HepG2 (cell line): Measurements from ENCODE around the gene ATXN2. TPM values are rescaled to one million over a fixed set of nuclear protein-coding genes. Genes with fewer than 3 reads are reported as not detected.
A peak's percentile ranks its signal among the peaks of the same experiment; 100 is the strongest.

ENCODE experiments used
- ATAC-seq: fragments of 200-7000 bp; cut with Tn5 transposase; 3 replicates; pipeline ENCODE4 v1.9.1; 2020; ENCODE audit warnings: mild to moderate bottlenecking, moderate library complexity
- BruUV-seq: library from RNA; stranded (reverse); fragments of 400-500 nt; replicated peaks from 2 replicates; lab custom pipeline; 2021; lab: Mats Ljungman, UMichigan
- CTCF ChIA-PET: fragments of 300-600 bp; formaldehyde crosslinking; extraction: SDS; loops from one replicate; lab custom pipeline; 2021; ENCODE audit warnings: low total read pairs, inconsistent platforms, low intra/inter-chr PET ratio; lab: Yijun Ruan, JAX
- POLR2A ChIA-PET: fragments of 350-600 bp; sonication (Branson Sonifier 250); formaldehyde crosslinking; loops from one replicate; lab custom pipeline; 2020; ENCODE audit warnings: antibody characterized with exemption, inconsistent platforms; lab: Yijun Ruan, JAX
- DNase-seq: peaks from one replicate; pipeline ENCODE4 v3.0.0-alpha.2; 2015; ENCODE audit warnings: low spot score
- FAIRE-seq: peaks from 3 replicates; lab custom pipeline; 2011; peaks lifted over from hg19 to GRCh38; lab: Jason Lieb, UNC
- H2AFZ ChIP-seq: one replicate; pipeline ENCODE4 v1.6.1; 2011; ENCODE audit warnings: low read length, inconsistent platforms
- H3K27ac ChIP-seq: fragments of 300-600 bp; 3 replicates; pipeline ENCODE4 v1.8.0; 2011; ENCODE audit warnings: mixed run types, mild to moderate bottlenecking, mixed read lengths, low read length, inconsistent platforms; ENCODE audit not compliant: insufficient read depth; ENCODE audit errors: extremely low read length
- H3K27me3 ChIP-seq, 2 experiments: fragments of 200-600 bp in 1 of 2; 2 replicates in 1 of 2; 3 replicates in 1 of 2; pipeline versions ENCODE4 v1.6.0 to v1.8.0; 2011; ENCODE audit warnings: low read length in 2 of 2, mild to moderate bottlenecking in 2 of 2, moderate library complexity in 2 of 2, inconsistent platforms in 1 of 2; ENCODE audit not compliant: insufficient read depth in 2 of 2, control insufficient read depth in 1 of 2
- H3K36me3 ChIP-seq, 2 experiments: fragments of 200-600 bp in 1 of 2; replicated peaks in 1 of 2; 2 replicates in 1 of 2; 3 replicates in 1 of 2; pipeline versions ENCODE4 v1.5.1 to v1.8.0; 2011; ENCODE audit warnings: low read length in 2 of 2, inconsistent platforms in 1 of 2; ENCODE audit not compliant: insufficient read depth in 2 of 2, control insufficient read depth in 1 of 2
- H3K4me1 ChIP-seq: 2 replicates; pipeline ENCODE4 v1.5.1; 2012; ENCODE audit warnings: low read length, inconsistent platforms; ENCODE audit not compliant: insufficient read depth
- H3K4me2 ChIP-seq: 2 replicates; pipeline ENCODE4 v1.6.0; 2011; ENCODE audit warnings: low read depth, low read length, inconsistent platforms
- H3K4me3 ChIP-seq, 3 experiments: fragments of 200-600 bp in 1 of 3; sonication (generic), shearing (Covaris generic) in 1 of 3; replicated peaks in 1 of 3; 2 replicates each; pipeline ENCODE4 v1.5.1; 2011 to 2016; ENCODE audit warnings: low read length in 3 of 3, inconsistent platforms in 2 of 3, low read depth in 2 of 3, mild to moderate bottlenecking in 2 of 3, control low read depth in 1 of 3, mixed read lengths in 1 of 3; ENCODE audit not compliant: insufficient read depth in 1 of 3
- H3K79me2 ChIP-seq: one replicate; pipeline ENCODE4 v1.6.1; 2011; ENCODE audit warnings: low read length, inconsistent platforms; ENCODE audit not compliant: insufficient read depth
- H3K9ac ChIP-seq: 2 replicates; pipeline ENCODE4 v1.6.0; 2011; ENCODE audit warnings: mild to moderate bottlenecking, low read depth, low read length, inconsistent platforms; ENCODE audit not compliant: insufficient read depth
- H3K9me3 ChIP-seq: 2 replicates; pipeline ENCODE4 v1.5.1; 2012; ENCODE audit warnings: mild to moderate bottlenecking, low read length
- H4K20me1 ChIP-seq: 2 replicates; pipeline ENCODE4 v1.6.0; 2011; ENCODE audit warnings: inconsistent platforms, mild to moderate bottlenecking, low read length, moderate library complexity; ENCODE audit not compliant: insufficient read depth
- JDP2 ChIP-seq: sonication (generic); formaldehyde crosslinking; IDR thresholded peaks from 2 replicates; pipeline ENCODE4 v1.8.1; 2022; ENCODE audit warnings: missing genetic modification reagents, borderline replicate concordance
- MLX ChIP-seq: IDR thresholded peaks from 2 replicates; pipeline ENCODE4 v1.6.1; 2016
- PPARG ChIP-seq: conservative IDR thresholded peaks from 2 replicates; pipeline ENCODE4 v1.6.1; 2016; ENCODE audit warnings: missing biosample characterization, missing genetic modification reagents
- ZNF121 ChIP-seq: sonication (generic); formaldehyde crosslinking; IDR thresholded peaks from 2 replicates; pipeline ENCODE4 v1.5.0; 2020; ENCODE audit warnings: mild to moderate bottlenecking, missing genetic modification reagents
- ZNF224 ChIP-seq: sonication (generic); formaldehyde crosslinking; IDR thresholded peaks from 2 replicates; pipeline ENCODE4 v1.5.0; 2020; ENCODE audit warnings: mild to moderate bottlenecking, missing genetic modification reagents
- ZNF543 ChIP-seq: sonication (generic); formaldehyde crosslinking; IDR thresholded peaks from 2 replicates; pipeline ENCODE4 v1.4.0; 2020; ENCODE audit warnings: mild to moderate bottlenecking, missing genetic modification reagents
- ZNF703 ChIP-seq: sonication (generic); formaldehyde crosslinking; IDR thresholded peaks from 2 replicates; pipeline ENCODE4 v1.5.1; 2020; ENCODE audit warnings: missing genetic modification reagents, mild to moderate bottlenecking, moderate library complexity, borderline replicate concordance
- WGBS: methylation state at CpG from one replicate; pipeline ENCODE4 v1.1.6; 2017; ENCODE audit warnings: low lambda C conversion rate; 5-methylcytosine and 5-hydroxymethylcytosine counted together
- in situ Hi-C: cut with HindIII; loops from 2 replicates; pipeline ENCODE4 v1.10.0; 2017; ENCODE audit warnings: low pct_unique_long_range_greater_than_20kb; ENCODE audit not compliant: extremely low pct_ligation_motif_present
- intact Hi-C: fragments of 100-400 bp; cut with micrococcal nuclease; formaldehyde crosslinking; loops from one replicate; pipeline ENCODE4 v1.10.0; 2022; ENCODE audit not compliant: unreplicated experiment
- polyA plus RNA-seq, 8 experiments: library from polyadenylated mRNA; depleted of rRNA in 3 of 8; stranded (reverse) in 7 of 8; unstranded in 1 of 8; fragments of >200 nt; fragmentation: Illumina TruSeq in 4 of 8; extraction: Trizol in 4 of 8; gene quantifications; 2 replicates each; pipeline versions ENCODE4 v1.2.1 to v1.2.3, GENCODE V29; 2011 to 2016; ENCODE audit warnings: low read depth in 4 of 8, missing spikeins in 1 of 8, mixed read lengths in 1 of 8; ENCODE audit not compliant: insufficient read depth in 1 of 8
- total RNA-seq, 5 experiments: library from RNA; depleted of rRNA; stranded (reverse); fragments of >200 nt; fragmentation: Illumina TruSeq; extraction: Trizol; gene quantifications; 2 replicates each; pipeline ENCODE4 v1.2.3, GENCODE V29; 2016; ENCODE audit warnings: low read depth in 1 of 5
- TF ChIP-seq, protein P1 (sequence below): sonication (generic); IDR thresholded peaks from 2 replicates; pipeline ENCODE4 v1.6.1; 2016; ENCODE audit warnings: low read depth, borderline replicate concordance
- TF ChIP-seq, protein P2 (sequence below): sonication (generic); formaldehyde crosslinking; IDR thresholded peaks from 2 replicates; pipeline ENCODE4 v1.5.1; 2020; ENCODE audit warnings: mild to moderate bottlenecking, missing genetic modification reagents, moderate library complexity

ATXN2 gene
- total and polyA plus RNA-seq, 2 of the 13 experiments (the other 11 are each of a cell fraction or from before 2014, with no cell fraction given): 18.1 to 27.1 TPM

GRCh38 chr12:111582133-111582747 lies 16.9 kb downstream of the ATXN2 start:
- in situ Hi-C loops: no loop called here
- no peak for FAIRE-seq
- ChIA-PET CTCF (no interaction called here), POLR2A (no interaction called here)
- no TSS peak for BruUV-seq
- no peak overlapping the region for H3K9ac ChIP-seq
- H3K4me2 ChIP-seq: no peak overlapping the region
- peaks cover 48% of the 10 kb centered on the region for H3K4me1 ChIP-seq
- no peaks in the 10 kb centered on the region for H3K27me3 ChIP-seq
- H3K79me2 ChIP-seq: peaks cover 87% of the 10 kb centered on the region
- no peak overlapping the region for H2AFZ ChIP-seq
- no peak for TF ChIP-seq ZNF703 (CRISPR knock-in tag)
- no peak for TF ChIP-seq ZNF543
- no peak for TF ChIP-seq JDP2 (CRISPR knock-in tag)
- TF ChIP-seq ZNF121 (CRISPR knock-in tag): peak; percentile 89
- no peak for TF ChIP-seq PPARG (CRISPR knock-in tag)
- no peak for TF ChIP-seq MLX
- TF ChIP-seq, all 625 proteins: peak for 1
- intact Hi-C loops: no loop called here
- Histone ChIP-seq H3K4me3 (no peak overlapping the region), H3K36me3 (peaks cover 1 to 3% of the 10 kb centered on the region in 2 experiments; a peak in 1 of 5 replicates), H3K27ac (no peak overlapping the region), H3K9me3 (no peaks in the 10 kb centered on the region), H4K20me1 (peaks cover 11% of the 10 kb centered on the region; the same call in 1 of the 2 replicates)
- DNase-seq (no peak), ATAC-seq (no peak)
- 95% methylated on average over 12 of the region's 12 CpGs for WGBS

GRCh38 chr12:111581434-111582132 lies 17.5 kb downstream of the ATXN2 start:
- H3K4me3 ChIP-seq: no peak overlapping the region
- ATAC-seq (no peak), DNase-seq (no peak), FAIRE-seq (no peak)
- CTCF ChIA-PET: no interaction called here
- WGBS: 94% methylated on average over 13 of the region's 15 CpGs
- H3K9me3 ChIP-seq: no peaks in the 10 kb centered on the region
- peaks cover 83% of the 10 kb centered on the region for H3K79me2 ChIP-seq
- peaks cover 41% of the 10 kb centered on the region for H3K4me1 ChIP-seq
- TSS peak; percentile 29 for BruUV-seq
- no peaks in the 10 kb centered on the region for H3K27me3 ChIP-seq
- no peak overlapping the region for H2AFZ ChIP-seq
- intact Hi-C loops: no loop called here
- no peak overlapping the region for H3K27ac ChIP-seq
- H4K20me1 ChIP-seq: peaks cover 10% of the 10 kb centered on the region; the same call in 1 of the 2 replicates
- H3K9ac ChIP-seq: no peak overlapping the region
- POLR2A ChIA-PET: no interaction called here
- no peak overlapping the region for H3K4me2 ChIP-seq
- in situ Hi-C loops: no loop called here
- peaks cover 1 to 3% of the 10 kb centered on the region in 2 experiments; a peak in 1 of 5 replicates for H3K36me3 ChIP-seq
- TF ChIP-seq, protein P1, sequence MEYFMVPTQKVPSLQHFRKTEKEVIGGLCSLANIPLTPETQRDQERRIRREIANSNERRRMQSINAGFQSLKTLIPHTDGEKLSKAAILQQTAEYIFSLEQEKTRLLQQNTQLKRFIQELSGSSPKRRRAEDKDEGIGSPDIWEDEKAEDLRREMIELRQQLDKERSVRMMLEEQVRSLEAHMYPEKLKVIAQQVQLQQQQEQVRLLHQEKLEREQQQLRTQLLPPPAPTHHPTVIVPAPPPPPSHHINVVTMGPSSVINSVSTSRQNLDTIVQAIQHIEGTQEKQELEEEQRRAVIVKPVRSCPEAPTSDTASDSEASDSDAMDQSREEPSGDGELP: no peak
- TF ChIP-seq, protein P2, sequence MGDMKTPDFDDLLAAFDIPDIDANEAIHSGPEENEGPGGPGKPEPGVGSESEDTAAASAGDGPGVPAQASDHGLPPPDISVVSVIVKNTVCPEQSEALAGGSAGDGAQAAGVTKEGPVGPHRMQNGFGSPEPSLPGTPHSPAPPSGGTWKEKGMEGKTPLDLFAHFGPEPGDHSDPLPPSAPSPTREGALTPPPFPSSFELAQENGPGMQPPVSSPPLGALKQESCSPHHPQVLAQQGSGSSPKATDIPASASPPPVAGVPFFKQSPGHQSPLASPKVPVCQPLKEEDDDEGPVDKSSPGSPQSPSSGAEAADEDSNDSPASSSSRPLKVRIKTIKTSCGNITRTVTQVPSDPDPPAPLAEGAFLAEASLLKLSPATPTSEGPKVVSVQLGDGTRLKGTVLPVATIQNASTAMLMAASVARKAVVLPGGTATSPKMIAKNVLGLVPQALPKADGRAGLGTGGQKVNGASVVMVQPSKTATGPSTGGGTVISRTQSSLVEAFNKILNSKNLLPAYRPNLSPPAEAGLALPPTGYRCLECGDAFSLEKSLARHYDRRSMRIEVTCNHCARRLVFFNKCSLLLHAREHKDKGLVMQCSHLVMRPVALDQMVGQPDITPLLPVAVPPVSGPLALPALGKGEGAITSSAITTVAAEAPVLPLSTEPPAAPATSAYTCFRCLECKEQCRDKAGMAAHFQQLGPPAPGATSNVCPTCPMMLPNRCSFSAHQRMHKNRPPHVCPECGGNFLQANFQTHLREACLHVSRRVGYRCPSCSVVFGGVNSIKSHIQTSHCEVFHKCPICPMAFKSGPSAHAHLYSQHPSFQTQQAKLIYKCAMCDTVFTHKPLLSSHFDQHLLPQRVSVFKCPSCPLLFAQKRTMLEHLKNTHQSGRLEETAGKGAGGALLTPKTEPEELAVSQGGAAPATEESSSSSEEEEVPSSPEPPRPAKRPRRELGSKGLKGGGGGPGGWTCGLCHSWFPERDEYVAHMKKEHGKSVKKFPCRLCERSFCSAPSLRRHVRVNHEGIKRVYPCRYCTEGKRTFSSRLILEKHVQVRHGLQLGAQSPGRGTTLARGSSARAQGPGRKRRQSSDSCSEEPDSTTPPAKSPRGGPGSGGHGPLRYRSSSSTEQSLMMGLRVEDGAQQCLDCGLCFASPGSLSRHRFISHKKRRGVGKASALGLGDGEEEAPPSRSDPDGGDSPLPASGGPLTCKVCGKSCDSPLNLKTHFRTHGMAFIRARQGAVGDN: peak; percentile 24; the same call in 1 of the 2 replicates
- no peak for TF ChIP-seq ZNF224 (CRISPR knock-in tag)
